H1 (cell line): Measurements from ENCODE around the gene KDM2A. TPM values are rescaled to one million over a fixed set of nuclear protein-coding genes. Genes with fewer than 3 reads are reported as not detected.

ENCODE experiments used
- CTCF ChIA-PET: fragments of 300-600 bp; sonication (Branson Sonifier 250); formaldehyde crosslinking; loops from one replicate; lab custom pipeline; 2021; ENCODE audit not compliant: partially characterized antibody; lab: Charles Lee
- POLR2A ChIA-PET: fragments of 300-600 bp; sonication (Branson Sonifier 250); formaldehyde crosslinking; loops from one replicate; lab custom pipeline; 2021; ENCODE audit warnings: inconsistent platforms; ENCODE audit not compliant: partially characterized antibody; lab: Charles Lee
- DNase-seq, 2 experiments: peaks; one replicate each; pipeline versions ENCODE4 v3.0.0 to v3.0.0-alpha.2; 2010 to 2022; ENCODE audit warnings: low spot score in 2 of 2, low read depth in 1 of 2, mixed read lengths in 1 of 2
- FAIRE-seq: peaks from 2 replicates; lab custom pipeline; 2011; peaks lifted over from hg19 to GRCh38; lab: Jason Lieb, UNC
- H2AFZ ChIP-seq: 2 replicates; pipeline ENCODE4 v1.8.1; 2012; ENCODE audit warnings: low read length, inconsistent platforms
- H2AK5ac ChIP-seq: 2 replicates; pipeline ENCODE4 v1.6.1; 2013; ENCODE audit warnings: low read depth, low read length
- H2BK120ac ChIP-seq: replicated peaks from 2 replicates; pipeline ENCODE3; 2013; ENCODE audit warnings: low read depth, low read length, inconsistent platforms
- H2BK12ac ChIP-seq: 2 replicates; pipeline ENCODE4 v1.6.1; 2013; ENCODE audit warnings: low read depth, low read length
- H2BK15ac ChIP-seq: 2 replicates; pipeline ENCODE4 v1.6.1; 2013; ENCODE audit warnings: low read length
- H2BK20ac ChIP-seq: 2 replicates; pipeline ENCODE4 v1.6.1; 2013; ENCODE audit warnings: low read length
- H2BK5ac ChIP-seq: 2 replicates; pipeline ENCODE4 v1.6.1; 2013; ENCODE audit warnings: low read depth, low read length
- H3K14ac ChIP-seq: 2 replicates; pipeline ENCODE4 v1.6.1; 2013; ENCODE audit warnings: inconsistent platforms; ENCODE audit not compliant: insufficient read length
- H3K18ac ChIP-seq: 2 replicates; pipeline ENCODE4 v1.6.1; 2013; ENCODE audit warnings: low read length; ENCODE audit errors: extremely low read depth
- H3K23ac ChIP-seq: 2 replicates; pipeline ENCODE4 v1.6.1; 2013; ENCODE audit warnings: inconsistent platforms; ENCODE audit not compliant: insufficient read length
- H3K23me2 ChIP-seq: 2 replicates; pipeline ENCODE4 v1.6.1; 2013; ENCODE audit warnings: low read depth, low read length
- H3K27ac ChIP-seq: 2 replicates; pipeline ENCODE4 v1.6.1; 2011; ENCODE audit warnings: low read depth, low read length, inconsistent platforms
- H3K27me3 ChIP-seq, 4 experiments: replicated peaks in 1 of 4; 1 replicate in 1 of 4; 2 replicates in 3 of 4; pipeline versions ENCODE4 v1.6.1 to v1.8.1; 2011 to 2013; ENCODE audit warnings: low read length in 3 of 4, mild to moderate bottlenecking in 3 of 4, inconsistent platforms in 2 of 4, mixed read lengths in 2 of 4, moderate library complexity in 1 of 4; ENCODE audit not compliant: control insufficient read depth in 3 of 4, insufficient read depth in 3 of 4; ENCODE audit errors: extremely low read depth in 1 of 4
- H3K36me3 ChIP-seq, 4 experiments: 2 replicates each; pipeline versions ENCODE4 v1.6.1 to v1.8.1; 2011 to 2013; ENCODE audit warnings: mild to moderate bottlenecking in 4 of 4, low read length in 3 of 4, moderate library complexity in 2 of 4, control low read depth in 1 of 4, inconsistent platforms in 1 of 4; ENCODE audit not compliant: insufficient read depth in 4 of 4, control insufficient read depth in 2 of 4
- H3K4ac ChIP-seq: replicated peaks from 2 replicates; pipeline ENCODE3; 2013; ENCODE audit warnings: low read length, low read depth, mixed read lengths, inconsistent platforms; ENCODE audit not compliant: insufficient read length
- H3K4me1 ChIP-seq, 4 experiments: replicated peaks in 1 of 4; 1 replicate in 1 of 4; 2 replicates in 3 of 4; pipeline versions ENCODE4 v1.6.1 to v1.8.1; 2011 to 2013; ENCODE audit warnings: low read length in 3 of 4, inconsistent platforms in 2 of 4, mixed read lengths in 1 of 4; ENCODE audit not compliant: insufficient read depth in 4 of 4, control insufficient read depth in 3 of 4
- H3K4me2 ChIP-seq, 2 experiments: 2 replicates each; pipeline versions ENCODE4 v1.6.1 to v1.8.1; 2011 to 2013; ENCODE audit warnings: low read depth in 2 of 2, low read length in 2 of 2, control low read depth in 1 of 2, inconsistent platforms in 1 of 2, mild to moderate bottlenecking in 1 of 2; ENCODE audit not compliant: insufficient read depth in 1 of 2
- H3K4me3 ChIP-seq, 4 experiments: fragments of 200-600, 300-600 bp in 1 of 4; sonication (generic), shearing (Covaris generic), sonication (Bioruptor Twin) in 1 of 4; 2 replicates each; pipeline versions ENCODE4 v1.5.1 to v1.8.1; 2011 to 2016; ENCODE audit warnings: low read length in 4 of 4, low read depth in 3 of 4, control low read depth in 2 of 4, inconsistent platforms in 2 of 4, mild to moderate bottlenecking in 2 of 4, mixed read lengths in 1 of 4, moderate library complexity in 1 of 4; ENCODE audit not compliant: insufficient read depth in 2 of 4; ENCODE audit errors: extremely low read depth in 1 of 4
- H3K56ac ChIP-seq: replicated peaks from 2 replicates; pipeline ENCODE3; 2013; ENCODE audit warnings: low read depth, mild to moderate bottlenecking, mixed read lengths, low read length, inconsistent platforms; ENCODE audit not compliant: insufficient read length
- H3K79me1 ChIP-seq: 2 replicates; pipeline ENCODE4 v1.6.1; 2013; ENCODE audit warnings: low read depth, low read length, control low read depth
- H3K79me2 ChIP-seq, 2 experiments: 2 replicates each; pipeline versions ENCODE4 v1.6.1 to v1.8.1; 2012 to 2013; ENCODE audit warnings: low read length in 2 of 2, mild to moderate bottlenecking in 2 of 2, inconsistent platforms in 1 of 2; ENCODE audit not compliant: insufficient read depth in 2 of 2, control insufficient read depth in 1 of 2
- H3K9ac ChIP-seq, 4 experiments: replicated peaks in 1 of 4; 1 replicate in 1 of 4; 2 replicates in 3 of 4; pipeline versions ENCODE4 v1.6.1 to v1.8.1; 2011 to 2013; ENCODE audit warnings: low read depth in 3 of 4, low read length in 3 of 4, control low read depth in 2 of 4, mild to moderate bottlenecking in 2 of 4, moderate library complexity in 2 of 4, inconsistent platforms in 1 of 4; ENCODE audit errors: extremely low read depth in 1 of 4
- H3K9me3 ChIP-seq, 2 experiments: 2 replicates each; pipeline versions ENCODE4 v1.6.1 to v1.8.1; 2012 to 2013; ENCODE audit warnings: mild to moderate bottlenecking in 2 of 2, moderate library complexity in 2 of 2, control low read depth in 1 of 2, inconsistent platforms in 1 of 2, low read depth in 1 of 2, low read length in 1 of 2, mixed read lengths in 1 of 2; ENCODE audit not compliant: insufficient read depth in 2 of 2
- H4K20me1 ChIP-seq, 2 experiments: replicated peaks in 1 of 2; 2 replicates each; pipeline versions ENCODE3 to v1.8.1; 2011 to 2013; ENCODE audit warnings: inconsistent platforms in 2 of 2, low read length in 2 of 2, mild to moderate bottlenecking in 1 of 2; ENCODE audit not compliant: insufficient read depth in 2 of 2, control insufficient read depth in 1 of 2
- H4K5ac ChIP-seq: 2 replicates; pipeline ENCODE4 v1.6.1; 2013; ENCODE audit warnings: low read length, low read depth, mixed read lengths, inconsistent platforms; ENCODE audit not compliant: insufficient read length
- H4K8ac ChIP-seq: 2 replicates; pipeline ENCODE4 v1.8.0; 2013; ENCODE audit warnings: mild to moderate bottlenecking, moderate library complexity, low read length, inconsistent platforms; ENCODE audit not compliant: insufficient read depth; ENCODE audit errors: extremely low read depth
- H4K91ac ChIP-seq: replicated peaks from 2 replicates; pipeline ENCODE3; 2013; ENCODE audit warnings: low read length, mixed read lengths, inconsistent platforms; ENCODE audit not compliant: insufficient read length
- CHD2 ChIP-seq: IDR thresholded peaks from 2 replicates; pipeline ENCODE4 v1.6.1; 2012; ENCODE audit warnings: low read length, improper control_type of control experiment
- POLR2AphosphoS5 ChIP-seq: IDR thresholded peaks from 2 replicates; pipeline ENCODE4 v1.6.1; 2011; ENCODE audit warnings: low read depth, low read length
- WGBS, 2 experiments: shearing (Covaris generic) in 1 of 2; methylation state at CpG; one replicate each; pipeline versions ENCODE4 v1.1.6 to v1.1.7; 2013 to 2015; ENCODE audit warnings: low lambda C conversion rate in 2 of 2, mixed read lengths in 2 of 2, inconsistent platforms in 1 of 2, low coverage in 1 of 2, missing lambda C conversion rate in 1 of 2; ENCODE audit not compliant: insufficient replicate concordance in 2 of 2, insufficient coverage in 1 of 2, insufficient read length in 1 of 2; ENCODE audit errors: extremely low coverage in 1 of 2, missing lambda C conversion rate in 1 of 2; 5-methylcytosine and 5-hydroxymethylcytosine counted together
- polyA plus RNA-seq, 7 experiments: library from polyadenylated mRNA; depleted of rRNA in 3 of 7; stranded (reverse) in 5 of 7; unstranded in 2 of 7; fragments of >200 nt in 5 of 7; fragments of 200-250 nt in 2 of 7; gene quantifications; 1 replicate in 5 of 7; 2 replicates in 1 of 7; 4 replicates in 1 of 7; pipeline versions ENCODE4 v1.2.1 to v1.2.3, GENCODE V29; 2011 to 2013; ENCODE audit warnings: missing spikeins in 2 of 7, mixed read lengths in 2 of 7
- total RNA-seq: library from RNA; stranded (reverse); fragmentation: NEBNext Ultra II Directional; extraction: Animal tissue kit (Norgen Biotek cat#: 25700); gene quantifications from 2 replicates; pipeline ENCODE4 v1.2.1, GENCODE V29; 2021

The KDM2A gene
- total and polyA plus RNA-seq, 2 of the 8 experiments (the other 6 are each of a cell fraction or from before 2014, with no cell fraction given): 55.4 to 66.2 TPM

GRCh38 chr11:67253872-67254624 lies 135.0 kb downstream of the KDM2A start:
- Histone ChIP-seq H2BK12ac (no peak overlapping the region), H3K23ac (no peak overlapping the region), H3K36me3 (peaks cover 54 to 76% (median 73%) of the 10 kb centered on the region in 4 experiments), H3K4me3 (no peak overlapping the region), H3K4ac (no peak overlapping the region), H3K23me2 (no peaks in the 10 kb centered on the region; the same call in 1 of the 2 replicates), H4K8ac (no peak overlapping the region), H2BK5ac (no peak overlapping the region), H3K27ac (no peak overlapping the region), H4K91ac (no peak overlapping the region), H3K56ac (no peak overlapping the region), H3K4me1 (no peaks in the 10 kb centered on the region), H3K14ac (no peak overlapping the region), H2AK5ac (no peak overlapping the region), H3K27me3 (no peaks in the 10 kb centered on the region), H3K9ac (no peak overlapping the region), H2AFZ (no peak overlapping the region), H3K18ac (no peak overlapping the region), H2BK120ac (no peak overlapping the region), H4K5ac (no peak overlapping the region), H3K4me2 (no peak overlapping the region), H3K79me1 (peaks cover 2% of the 10 kb centered on the region; the same call in 1 of the 2 replicates), H2BK20ac (no peak overlapping the region), H4K20me1 (peaks cover 0 to 12% of the 10 kb centered on the region in 2 experiments), H2BK15ac (no peak overlapping the region), H3K9me3 (no peaks in the 10 kb centered on the region), H3K79me2 (no peaks in the 10 kb centered on the region)
- no peak for DNase-seq
- WGBS, 2 experiments: 94% methylated on average over 14 of the region's 14 CpGs; no CpG with 5 or more reads in 1 of the 2 experiments
- TF ChIP-seq CHD2 (no peak), POLR2AphosphoS5 (0 out of 2 replicates have a peak, but pooled peaks have one; percentile 5)
- ChIA-PET CTCF (interaction anchor here (0.8 to 3.7 kb wide), 19 partner anchors 8 to 373 kb away, joined by 3 to 26 read pairs (median 4); no protein-coding TSS in a partner anchor), POLR2A (interaction anchor here (1.2 to 2.8 kb wide), 3 partner anchors 10 to 16 kb away, joined by 4 to 23 read pairs (median 15); no protein-coding TSS in a partner anchor)
- FAIRE-seq: no peak
